ENCODE results near the gene CHST5.

DNA sequence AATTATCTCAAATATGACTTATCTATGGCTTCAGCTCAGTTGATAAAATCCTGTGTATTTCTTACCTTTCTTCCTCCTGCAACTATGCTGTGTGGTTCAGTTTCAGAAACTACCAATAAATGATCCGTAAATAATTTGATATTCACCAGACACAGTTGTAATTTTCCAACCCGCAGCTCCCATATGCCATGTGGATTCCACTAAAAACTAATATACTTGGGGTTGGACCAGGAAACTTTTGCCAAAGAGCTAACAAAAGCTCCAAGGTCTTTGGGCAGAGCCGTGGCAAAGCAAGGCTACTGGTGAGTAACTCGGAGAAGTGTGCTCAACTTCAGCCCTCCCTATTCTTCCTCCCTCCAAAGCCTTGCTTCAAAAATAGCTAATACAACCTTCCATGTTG, 38.4 kb downstream of the CHST5 start:
- TF ChIP-seq, protein P1, sequence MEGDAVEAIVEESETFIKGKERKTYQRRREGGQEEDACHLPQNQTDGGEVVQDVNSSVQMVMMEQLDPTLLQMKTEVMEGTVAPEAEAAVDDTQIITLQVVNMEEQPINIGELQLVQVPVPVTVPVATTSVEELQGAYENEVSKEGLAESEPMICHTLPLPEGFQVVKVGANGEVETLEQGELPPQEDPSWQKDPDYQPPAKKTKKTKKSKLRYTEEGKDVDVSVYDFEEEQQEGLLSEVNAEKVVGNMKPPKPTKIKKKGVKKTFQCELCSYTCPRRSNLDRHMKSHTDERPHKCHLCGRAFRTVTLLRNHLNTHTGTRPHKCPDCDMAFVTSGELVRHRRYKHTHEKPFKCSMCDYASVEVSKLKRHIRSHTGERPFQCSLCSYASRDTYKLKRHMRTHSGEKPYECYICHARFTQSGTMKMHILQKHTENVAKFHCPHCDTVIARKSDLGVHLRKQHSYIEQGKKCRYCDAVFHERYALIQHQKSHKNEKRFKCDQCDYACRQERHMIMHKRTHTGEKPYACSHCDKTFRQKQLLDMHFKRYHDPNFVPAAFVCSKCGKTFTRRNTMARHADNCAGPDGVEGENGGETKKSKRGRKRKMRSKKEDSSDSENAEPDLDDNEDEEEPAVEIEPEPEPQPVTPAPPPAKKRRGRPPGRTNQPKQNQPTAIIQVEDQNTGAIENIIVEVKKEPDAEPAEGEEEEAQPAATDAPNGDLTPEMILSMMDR (IDR thresholded peaks at IDR 0.05; ENCODE audit: control extremely low read depth in 1 of 3, insufficient read depth in 1 of 3, low read depth in 1 of 3, low read length in 3 of 3), result no peak
- no peak for TF ChIP-seq RNF2 (IDR thresholded peaks at IDR 0.05; ENCODE audit: borderline replicate concordance, low read depth, low read length, missing control alignments, poor library complexity, severe bottlenecking)
- TF ChIP-seq POLR2A (IDR thresholded peaks at IDR 0.05; ENCODE audit: control extremely low read depth in 1 of 2, low read depth in 2 of 2, low read length in 2 of 2), result no peak
- TF ChIP-seq NRF1 (IDR thresholded peaks at IDR 0.05; ENCODE audit: low read depth, low read length), result no peak
- TF ChIP-seq MAFK (IDR thresholded peaks at IDR 0.05; ENCODE audit: low read depth, low read length), result no peak
- no peak for TF ChIP-seq EP300 (IDR thresholded peaks at IDR 0.05; ENCODE audit: borderline replicate concordance in 1 of 2, low read depth in 2 of 2, low read length in 2 of 2)
- TF ChIP-seq FOSL1 (IDR thresholded peaks at IDR 0.05; ENCODE audit: insufficient read depth, low read depth, low read length), result no peak
- no peak for TF ChIP-seq TCF12 (IDR thresholded peaks at IDR 0.05; ENCODE audit: low read depth, low read length)
- no peak for TF ChIP-seq SP4 (IDR thresholded peaks at IDR 0.05; ENCODE audit: low read length)

All from H1 (cell line).